NB4 (cell line): ENCODE data around the gene CACNA1A.

Source experiments
- POLR2A ChIP-seq: IDR thresholded peaks from 2 replicates; pipeline ENCODE4 v1.6.1; 2011; ENCODE audit warnings: mild to moderate bottlenecking; ENCODE audit not compliant: insufficient read length; ENCODE audit errors: extremely low read depth
- TF ChIP-seq, protein P1 (sequence below): IDR thresholded peaks from one replicate; pipeline ENCODE4 v1.5.1; 2012; ENCODE audit warnings: low read depth, low read length

- TF ChIP-seq, protein P1, sequence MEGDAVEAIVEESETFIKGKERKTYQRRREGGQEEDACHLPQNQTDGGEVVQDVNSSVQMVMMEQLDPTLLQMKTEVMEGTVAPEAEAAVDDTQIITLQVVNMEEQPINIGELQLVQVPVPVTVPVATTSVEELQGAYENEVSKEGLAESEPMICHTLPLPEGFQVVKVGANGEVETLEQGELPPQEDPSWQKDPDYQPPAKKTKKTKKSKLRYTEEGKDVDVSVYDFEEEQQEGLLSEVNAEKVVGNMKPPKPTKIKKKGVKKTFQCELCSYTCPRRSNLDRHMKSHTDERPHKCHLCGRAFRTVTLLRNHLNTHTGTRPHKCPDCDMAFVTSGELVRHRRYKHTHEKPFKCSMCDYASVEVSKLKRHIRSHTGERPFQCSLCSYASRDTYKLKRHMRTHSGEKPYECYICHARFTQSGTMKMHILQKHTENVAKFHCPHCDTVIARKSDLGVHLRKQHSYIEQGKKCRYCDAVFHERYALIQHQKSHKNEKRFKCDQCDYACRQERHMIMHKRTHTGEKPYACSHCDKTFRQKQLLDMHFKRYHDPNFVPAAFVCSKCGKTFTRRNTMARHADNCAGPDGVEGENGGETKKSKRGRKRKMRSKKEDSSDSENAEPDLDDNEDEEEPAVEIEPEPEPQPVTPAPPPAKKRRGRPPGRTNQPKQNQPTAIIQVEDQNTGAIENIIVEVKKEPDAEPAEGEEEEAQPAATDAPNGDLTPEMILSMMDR: no peak
- no peak for TF ChIP-seq POLR2A
Measured at GRCh38 chr19:13290741-13291140, 215.5 kb downstream of the CACNA1A start.
